Esophagus muscularis mucosa (tissue), 4 donors: Measurements from ENCODE around the gene RILPL1.

Experiments
- EP300 ChIP-seq: sonication (generic); formaldehyde crosslinking; IDR thresholded peaks from one replicate; pipeline ENCODE4 v1.6.1; 2017; ENCODE audit warnings: antibody characterized with exemption
- POLR2A ChIP-seq: fragments of 450-650 bp; IDR thresholded peaks from one replicate; pipeline ENCODE4 v1.6.1; 2017; ENCODE audit warnings: antibody characterized with exemption, moderate library complexity, mild to moderate bottlenecking, low read depth
- POLR2AphosphoS5 ChIP-seq, 2 donors: sonication (generic); formaldehyde crosslinking; IDR thresholded peaks; one replicate each; pipeline ENCODE4 v1.6.1; 2017; ENCODE audit warnings: antibody characterized with exemption in 2 of 2
- TF ChIP-seq, protein P1 (sequence below), 3 experiments: fragments of 200-600 bp in 2 of 3; fragments of 450-650 bp in 1 of 3; sonication (generic) in 2 of 3; IDR thresholded peaks; one replicate each; pipeline ENCODE4 v1.5.1; 2017 to 2019; ENCODE audit warnings: antibody characterized with exemption in 3 of 3, mild to moderate bottlenecking in 2 of 3, moderate library complexity in 1 of 3

DNA sequence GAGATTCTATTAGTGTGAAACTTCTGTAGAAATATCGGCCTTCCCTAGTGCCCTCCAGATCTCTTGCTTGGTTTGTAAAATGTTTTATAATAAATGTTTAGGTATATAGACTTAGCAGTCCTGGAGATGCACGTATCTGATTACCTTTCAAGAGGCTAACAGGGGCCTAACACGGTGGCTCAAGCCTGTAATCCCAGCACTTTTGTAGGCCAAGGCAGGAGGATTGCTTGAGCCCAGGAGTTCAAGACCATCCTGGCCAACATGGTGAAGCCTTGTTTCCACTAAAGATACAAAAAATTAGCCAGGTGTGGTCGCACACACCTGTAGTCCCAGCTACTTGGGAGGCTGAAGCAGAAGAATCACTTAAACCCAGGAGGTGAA lies 87.2 kb downstream of the RILPL1 start:
- TF ChIP-seq POLR2AphosphoS5 (IDR thresholded peaks at IDR 0.05) (no peak), POLR2A (no peak), EP300 (no peak)
- TF ChIP-seq, protein P1, sequence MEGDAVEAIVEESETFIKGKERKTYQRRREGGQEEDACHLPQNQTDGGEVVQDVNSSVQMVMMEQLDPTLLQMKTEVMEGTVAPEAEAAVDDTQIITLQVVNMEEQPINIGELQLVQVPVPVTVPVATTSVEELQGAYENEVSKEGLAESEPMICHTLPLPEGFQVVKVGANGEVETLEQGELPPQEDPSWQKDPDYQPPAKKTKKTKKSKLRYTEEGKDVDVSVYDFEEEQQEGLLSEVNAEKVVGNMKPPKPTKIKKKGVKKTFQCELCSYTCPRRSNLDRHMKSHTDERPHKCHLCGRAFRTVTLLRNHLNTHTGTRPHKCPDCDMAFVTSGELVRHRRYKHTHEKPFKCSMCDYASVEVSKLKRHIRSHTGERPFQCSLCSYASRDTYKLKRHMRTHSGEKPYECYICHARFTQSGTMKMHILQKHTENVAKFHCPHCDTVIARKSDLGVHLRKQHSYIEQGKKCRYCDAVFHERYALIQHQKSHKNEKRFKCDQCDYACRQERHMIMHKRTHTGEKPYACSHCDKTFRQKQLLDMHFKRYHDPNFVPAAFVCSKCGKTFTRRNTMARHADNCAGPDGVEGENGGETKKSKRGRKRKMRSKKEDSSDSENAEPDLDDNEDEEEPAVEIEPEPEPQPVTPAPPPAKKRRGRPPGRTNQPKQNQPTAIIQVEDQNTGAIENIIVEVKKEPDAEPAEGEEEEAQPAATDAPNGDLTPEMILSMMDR (IDR thresholded peaks at IDR 0.05), result no peak
